ENCODE results near the gene ADORA1.

Gene ADORA1

GRCh38 chr1:203124011-203124410, 3.5 kb upstream of the ADORA1 start:
- DNase-seq = no peak

- no peak for DNase-seq
These were observed 2.8 kb upstream of the ADORA1 start for GRCh38 chr1:203124546-203125317.

GRCh38 chr1:203126151-203126865, 1.2 kb upstream of the ADORA1 start:
- no peak for DNase-seq

GRCh38 chr1:203126866-203127665, 460 bp upstream of the ADORA1 start:
- no peak for DNase-seq

GRCh38 chr1:203128431-203128715, 847 bp downstream of the ADORA1 start:
- DNase-seq = no peak

- no peak for DNase-seq
These were observed 1.4 kb downstream of the ADORA1 start for GRCh38 chr1:203128716-203129500.

GRCh38 chr1:203129501-203130231, 2.1 kb downstream of the ADORA1 start:
- no peak for DNase-seq

GRCh38 chr1:203130358-203130985, 2.9 kb downstream of the ADORA1 start:
- DNase-seq = no peak

GRCh38 chr1:203131548-203132200, 4.1 kb downstream of the ADORA1 start:
- DNase-seq = no peak

GRCh38 chr1:203133970-203134725, 6.6 kb downstream of the ADORA1 start:
- DNase-seq = no peak

GRCh38 chr1:203135636-203136305, 8.2 kb downstream of the ADORA1 start:
- DNase-seq = no peak

GRCh38 chr1:203136409-203137042, 9.0 kb downstream of the ADORA1 start:
- DNase-seq = no peak

- DNase-seq = no peak
These were observed 9.8 kb downstream of the ADORA1 start for GRCh38 chr1:203137324-203137723.

- no peak for DNase-seq
These were observed 10.5 kb downstream of the ADORA1 start for GRCh38 chr1:203138066-203138465.

GRCh38 chr1:203139976-203140475, 12.5 kb downstream of the ADORA1 start:
- DNase-seq = no peak

- no peak for DNase-seq
These were observed 13.4 kb downstream of the ADORA1 start for GRCh38 chr1:203140743-203141520.

- no peak for DNase-seq
These were observed 14.6 kb downstream of the ADORA1 start for GRCh38 chr1:203142124-203142523.
